ENCODE results near the gene KIF26A.
"Not testable (repeated sequence)": the region's sequence is repeated elsewhere in the genome, so short reads cannot be mapped to it uniquely, and the experiment has no call there.

The KIF26A gene

DNA sequence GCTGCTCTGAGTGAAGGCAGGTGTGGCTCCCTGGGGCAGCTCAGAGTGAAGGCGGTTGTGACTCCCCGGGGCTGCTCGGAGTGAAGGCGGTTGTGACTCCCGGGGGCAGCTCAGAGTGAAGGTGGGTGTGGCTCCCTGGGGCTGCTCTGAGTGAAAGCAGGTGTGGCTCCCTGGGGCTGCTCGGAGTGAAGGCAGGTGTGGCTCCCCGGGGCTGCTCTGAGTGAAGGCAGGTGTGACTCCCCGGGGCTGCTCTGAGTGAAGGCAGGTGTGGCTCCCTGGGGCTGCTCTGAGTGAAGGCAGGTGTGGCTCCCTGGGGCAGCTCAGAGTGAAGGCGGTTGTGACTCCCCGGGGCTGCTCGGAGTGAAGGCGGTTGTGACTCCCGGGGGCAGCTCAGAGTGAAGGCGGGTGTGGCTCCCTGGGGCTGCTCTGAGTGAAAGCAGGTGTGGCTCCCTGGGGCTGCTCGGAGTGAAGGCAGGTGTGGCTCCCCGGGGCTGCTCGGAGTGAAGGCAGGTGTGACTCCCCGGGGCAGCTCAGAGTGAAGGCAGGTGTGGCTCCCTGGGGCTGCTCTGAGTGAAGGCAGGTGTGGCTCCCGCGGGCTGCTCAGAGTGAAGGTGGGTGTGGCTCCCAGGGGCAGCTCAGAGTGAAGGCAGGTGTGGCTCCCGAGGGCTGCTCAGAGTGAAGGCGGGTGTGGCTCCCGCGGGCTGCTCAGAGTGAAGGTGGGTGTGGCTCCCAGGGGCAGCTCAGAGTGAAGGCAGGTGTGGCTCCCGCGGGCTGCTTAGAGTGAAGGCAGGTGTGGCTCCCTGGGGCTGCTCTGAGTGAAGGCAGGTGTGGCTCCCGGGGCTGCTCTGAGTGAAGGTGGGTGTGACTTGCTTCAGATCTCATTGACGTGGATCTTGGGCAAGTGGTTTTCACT lies 87.1 kb downstream of the KIF26A start:
- DNase-seq: not testable (repeated sequence)

DNA sequence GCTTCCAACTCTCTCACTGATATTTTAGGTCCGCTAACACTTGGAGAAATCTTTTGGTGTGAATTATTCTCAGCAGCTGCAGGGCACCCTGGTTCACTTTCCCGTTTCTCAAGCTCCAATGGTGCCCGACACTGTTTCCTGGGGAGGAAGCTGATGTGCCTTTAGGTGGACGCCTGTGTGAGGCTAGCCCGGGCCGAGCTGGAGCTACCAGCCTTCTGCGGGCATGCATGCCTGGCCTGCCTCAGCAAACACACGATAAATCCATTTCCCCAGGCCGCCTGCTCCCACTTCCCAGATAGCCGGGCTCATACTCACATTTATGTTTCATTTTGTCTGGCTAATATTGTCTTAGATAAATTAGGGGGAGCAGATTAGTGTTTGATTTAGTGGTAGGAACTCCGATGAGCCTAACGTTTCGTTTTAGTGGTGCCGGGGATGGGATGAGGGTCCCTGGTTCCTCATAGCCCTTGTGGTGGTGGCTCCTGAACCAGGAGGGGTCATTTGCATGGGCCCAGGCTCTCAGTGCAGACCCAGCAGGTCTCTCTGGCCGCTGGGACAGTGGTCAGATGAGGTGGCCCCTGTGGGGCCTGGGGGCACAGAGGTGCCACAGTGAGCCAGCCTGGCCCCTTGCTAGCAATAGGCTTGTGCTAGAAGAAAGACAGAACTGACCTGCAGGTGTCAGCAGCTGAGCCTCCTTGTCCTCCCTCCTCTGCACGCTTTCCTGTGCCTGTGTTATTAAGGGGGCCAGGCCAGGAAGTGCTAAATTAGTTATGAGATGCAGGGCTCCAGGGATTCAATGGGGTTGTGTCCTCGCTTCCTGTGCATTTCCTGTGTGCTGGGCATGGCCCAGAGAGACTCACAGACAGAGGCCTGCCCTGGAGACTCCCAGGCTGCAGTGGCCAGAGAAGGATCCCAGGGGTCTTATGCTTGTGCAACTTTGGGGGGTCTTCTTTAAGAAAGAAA lies 88.3 kb downstream of the KIF26A start:
- DNase-seq: no peak

DNA sequence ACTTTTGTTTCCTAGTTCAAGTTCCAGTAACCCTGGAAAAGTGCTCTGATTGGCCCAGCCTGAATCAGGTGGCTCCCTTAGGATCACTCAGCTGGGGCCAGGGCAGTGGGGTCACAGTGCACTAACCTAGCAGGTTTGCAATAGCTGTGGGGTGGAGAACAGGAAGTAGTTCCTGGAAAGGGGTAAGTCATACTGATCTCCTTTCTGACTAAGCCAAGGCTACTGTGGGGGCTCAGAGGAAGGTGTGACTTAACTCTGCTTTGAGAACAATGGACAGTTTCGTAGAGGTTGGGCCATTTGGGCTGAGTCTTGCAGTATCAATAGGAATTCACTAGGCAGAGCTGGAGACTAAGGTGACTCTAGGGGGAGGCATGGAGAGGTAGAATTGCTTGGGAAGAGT lies 89.4 kb downstream of the KIF26A start:
- no peak for DNase-seq

DNA sequence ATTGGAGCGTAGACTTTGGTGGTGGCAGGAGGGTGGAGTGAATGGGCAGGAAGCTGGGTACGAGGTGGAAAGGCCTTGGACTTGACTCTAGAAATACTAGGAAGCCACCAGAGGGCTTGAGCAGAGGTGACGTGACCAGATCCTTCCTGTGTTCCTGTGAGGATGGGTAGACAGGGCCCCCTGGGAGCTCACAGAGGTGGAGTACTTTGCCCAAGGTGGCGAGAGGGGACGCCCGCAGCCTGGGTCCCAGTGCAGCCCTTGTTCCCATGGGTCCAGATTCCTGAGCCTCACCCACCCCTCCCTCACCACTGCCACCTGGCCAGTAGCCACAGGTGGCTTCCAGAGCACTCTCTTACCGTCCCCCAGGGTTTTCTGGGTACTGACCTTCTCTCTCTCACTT lies 89.8 kb downstream of the KIF26A start:
- no peak for DNase-seq

DNA sequence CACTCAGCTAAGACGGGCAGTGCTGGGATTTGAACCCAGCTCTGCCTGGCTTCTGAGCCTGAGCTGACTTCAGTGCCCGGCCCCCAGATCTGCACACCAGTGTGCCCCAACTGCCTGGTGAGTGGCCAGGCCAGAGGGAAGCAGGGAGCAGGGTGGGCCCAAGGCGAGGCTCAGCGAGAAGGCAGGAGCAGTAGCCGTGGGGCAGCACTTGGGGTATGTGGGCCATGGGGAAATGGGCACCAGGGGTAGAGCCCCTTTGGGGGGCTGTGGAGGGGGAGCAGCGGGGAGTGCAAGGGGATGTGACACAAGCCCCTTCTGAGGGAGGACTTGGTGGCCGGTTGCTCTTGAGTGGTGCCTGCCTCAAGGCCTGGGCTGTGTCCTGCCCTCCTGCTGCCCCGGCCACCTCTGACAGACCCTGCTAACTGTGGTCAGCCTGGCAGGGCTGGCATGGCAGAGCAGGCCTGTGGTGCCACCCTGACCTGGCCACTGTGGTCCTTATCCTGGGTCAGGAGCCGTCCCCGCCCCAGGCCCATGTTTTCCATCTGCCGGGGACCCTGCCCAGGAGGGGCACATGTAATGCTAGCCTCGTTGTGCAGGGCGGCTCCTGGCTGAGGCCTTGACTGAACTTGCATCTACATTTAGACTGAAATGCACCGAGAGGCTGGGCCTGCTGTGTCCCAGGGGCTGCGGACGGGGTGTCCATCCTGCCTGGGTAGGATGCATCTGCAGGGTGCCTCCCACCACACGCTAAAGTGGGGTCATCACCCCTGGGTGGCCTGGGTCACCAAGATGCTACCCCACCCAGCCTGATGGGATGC lies 90.5 kb downstream of the KIF26A start:
- DNase-seq: no peak

DNA sequence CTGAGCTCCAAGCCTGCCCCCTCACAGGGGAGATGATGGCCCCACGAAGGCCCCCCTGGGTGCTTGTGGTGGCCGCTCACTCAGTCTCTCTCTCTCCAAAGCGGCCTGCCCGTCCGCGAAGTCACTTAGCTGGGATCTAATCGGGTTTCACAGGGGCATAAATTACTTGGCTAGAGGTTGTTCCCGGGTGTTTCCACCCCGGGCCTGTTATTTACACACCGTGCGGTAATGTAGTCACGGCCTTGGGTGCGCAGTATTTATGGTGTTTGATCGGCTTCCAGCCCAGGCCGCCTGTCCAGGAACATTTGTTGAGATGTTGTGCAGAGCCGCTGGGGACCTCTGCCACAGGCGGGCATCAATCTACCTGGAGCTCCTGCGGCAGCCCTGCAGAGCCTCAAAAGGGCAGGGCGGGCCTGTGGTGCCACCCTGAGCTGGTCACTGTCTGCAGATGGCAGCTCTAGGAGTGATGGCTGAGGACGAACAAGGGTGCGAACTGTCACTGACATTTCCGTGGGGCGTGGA lies 91.2 kb downstream of the KIF26A start:
- no peak for DNase-seq

DNA sequence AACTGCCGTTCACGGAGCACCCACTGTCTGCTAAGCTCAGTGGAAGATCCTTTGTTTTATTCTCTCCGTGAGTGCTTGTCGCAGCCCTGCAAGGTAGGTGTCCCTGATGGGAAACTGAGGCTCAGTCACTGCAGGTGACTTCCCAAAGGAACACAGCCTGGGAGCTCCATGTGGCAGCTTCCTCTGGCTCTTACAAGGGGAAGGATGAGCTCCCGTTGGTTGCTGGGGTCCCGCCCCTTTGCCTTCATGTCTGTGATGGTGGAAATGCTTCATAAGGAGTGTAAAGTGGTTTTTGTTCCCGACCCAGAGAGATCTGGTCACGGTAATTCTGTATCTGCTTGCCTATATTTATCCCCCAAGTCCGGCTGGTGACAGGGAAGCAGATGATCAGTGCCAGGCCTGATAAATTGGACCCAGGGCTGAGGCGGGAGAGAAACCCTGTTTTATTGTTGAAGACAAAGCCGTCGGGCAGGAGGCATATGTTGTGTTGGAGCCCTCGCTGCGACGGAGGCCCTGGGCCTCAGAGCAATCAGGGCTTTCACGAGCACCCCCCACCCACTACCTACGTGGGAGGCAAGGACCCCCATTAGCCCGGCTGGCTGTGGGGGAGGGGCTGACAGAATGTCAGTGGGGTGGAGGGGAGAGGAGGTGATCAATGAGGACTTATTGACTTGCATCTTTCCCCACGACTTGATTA lies 91.9 kb downstream of the KIF26A start:
- no peak for DNase-seq

All from kidney glomerular epithelial cell (primary cell).